Measurements from ENCODE around the gene LBH.
"Not testable (repeated sequence)": the region's sequence is repeated elsewhere in the genome, so short reads cannot be mapped to it uniquely, and the experiment has no call there.

Gene LBH

DNA sequence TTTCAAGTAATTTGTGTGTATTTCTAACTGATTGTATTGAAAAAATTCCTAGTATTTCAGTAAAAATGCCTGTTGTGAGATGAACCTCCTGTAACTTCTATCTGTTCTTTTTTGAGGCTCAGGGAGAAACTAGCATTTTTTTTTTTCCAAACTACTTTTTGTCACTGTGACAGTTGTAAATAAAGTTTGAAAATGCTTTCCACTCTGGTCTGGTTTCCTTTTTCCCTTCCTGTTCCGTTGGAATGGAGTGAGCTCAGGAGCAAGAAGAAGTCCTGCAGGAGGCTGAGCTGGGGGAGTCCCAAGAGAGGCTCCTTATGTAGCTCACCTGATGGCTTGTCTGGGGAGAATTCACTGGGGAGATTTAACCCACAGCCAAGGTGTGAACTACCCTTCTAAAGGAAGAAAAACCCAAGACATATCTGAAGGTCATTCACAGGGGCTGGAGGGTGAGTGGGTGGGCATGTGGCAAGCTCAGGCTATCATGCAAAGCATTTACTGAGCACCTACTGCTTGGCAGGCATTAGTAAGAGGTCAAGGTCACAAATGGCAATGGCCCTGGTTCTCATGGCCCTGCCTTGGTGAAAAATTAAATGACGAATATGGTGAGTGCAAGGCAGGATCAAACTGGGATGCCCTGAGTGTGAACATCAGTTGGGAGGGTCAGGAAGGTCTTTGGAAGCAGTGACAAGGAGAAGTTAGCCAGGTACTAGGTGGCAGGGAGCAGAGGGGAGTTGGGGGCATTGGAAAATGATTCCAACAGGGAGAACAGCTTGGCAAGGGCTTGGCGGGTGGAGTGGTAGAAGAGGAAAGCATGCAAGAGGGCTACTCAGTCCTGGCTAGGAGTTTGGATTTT is 28.7 kb downstream of the LBH start:
- no peak for DNase-seq

- DNase-seq, result no peak
Measured at GRCh38 chr2:30260941-30261340, 29.6 kb downstream of the LBH start.

DNA sequence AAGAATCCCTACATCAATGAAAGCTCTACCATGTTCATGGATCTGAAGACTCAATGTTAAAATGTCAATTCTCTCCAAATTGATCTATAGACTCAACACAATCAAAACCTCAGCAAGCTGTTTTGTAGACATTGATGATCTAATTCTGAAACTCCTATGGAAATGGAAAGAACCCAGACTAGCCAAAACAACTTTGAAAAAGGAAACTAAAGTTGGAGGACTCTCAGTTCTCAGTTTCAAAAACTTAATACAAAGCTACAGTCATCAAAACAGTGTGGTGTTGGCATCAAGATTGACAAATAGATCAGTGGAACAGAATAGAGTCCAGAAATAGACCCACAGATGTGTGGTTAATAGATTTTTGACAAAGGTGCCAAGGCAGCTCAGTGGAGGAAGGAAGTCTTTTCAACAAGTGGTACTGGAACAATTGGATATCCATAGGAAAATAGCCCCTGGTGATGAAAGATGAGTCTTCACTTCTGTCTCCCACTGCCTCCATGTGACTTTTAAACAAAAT is 30.4 kb downstream of the LBH start:
- DNase-seq, result no peak

- no peak for DNase-seq
Measured at GRCh38 chr2:30262716-30263309, 31.5 kb downstream of the LBH start.

GRCh38 chr2:30264274-30264673 is 32.9 kb downstream of the LBH start:
- no peak for DNase-seq

- DNase-seq, result peak; percentile 25
Measured at GRCh38 chr2:30265052-30266015, 34.0 kb downstream of the LBH start.

GRCh38 chr2:30266051-30266621 is 34.8 kb downstream of the LBH start:
- DNase-seq, result no peak

- no peak for DNase-seq
Measured at GRCh38 chr2:30266705-30267104, 35.4 kb downstream of the LBH start.

- DNase-seq, result no peak
Measured at GRCh38 chr2:30267161-30267975, 36.0 kb downstream of the LBH start.

DNA sequence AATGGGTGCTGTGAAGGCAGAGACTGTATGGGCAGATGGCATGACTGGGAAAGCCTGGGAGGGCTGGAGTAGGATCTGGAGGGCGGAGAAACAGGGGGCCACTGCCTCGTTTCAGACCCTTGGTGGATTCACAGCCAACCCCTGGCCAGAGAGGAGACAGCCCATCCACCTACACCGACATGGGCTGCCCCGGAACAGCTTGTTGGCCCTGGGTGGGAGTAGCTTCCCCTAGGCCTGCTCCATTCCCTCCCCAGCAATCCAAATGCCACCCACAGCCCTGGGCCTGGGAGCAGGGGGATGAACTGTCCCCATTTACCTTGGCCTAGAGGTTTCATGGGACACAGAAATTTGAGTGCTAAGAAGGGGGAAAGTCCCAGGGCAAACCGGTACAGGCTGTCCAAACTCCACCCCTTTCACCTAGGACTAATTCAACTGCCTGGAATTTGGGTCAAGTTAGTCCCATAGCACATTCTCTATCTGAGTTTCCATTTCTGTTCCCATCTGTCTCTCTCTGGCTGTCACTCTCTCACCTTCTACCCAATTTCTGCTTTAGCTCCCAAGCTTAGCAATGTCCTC is 37.0 kb downstream of the LBH start:
- no peak for DNase-seq

GRCh38 chr2:30269114-30269770 is 37.9 kb downstream of the LBH start:
- not testable (repeated sequence) for DNase-seq

DNA sequence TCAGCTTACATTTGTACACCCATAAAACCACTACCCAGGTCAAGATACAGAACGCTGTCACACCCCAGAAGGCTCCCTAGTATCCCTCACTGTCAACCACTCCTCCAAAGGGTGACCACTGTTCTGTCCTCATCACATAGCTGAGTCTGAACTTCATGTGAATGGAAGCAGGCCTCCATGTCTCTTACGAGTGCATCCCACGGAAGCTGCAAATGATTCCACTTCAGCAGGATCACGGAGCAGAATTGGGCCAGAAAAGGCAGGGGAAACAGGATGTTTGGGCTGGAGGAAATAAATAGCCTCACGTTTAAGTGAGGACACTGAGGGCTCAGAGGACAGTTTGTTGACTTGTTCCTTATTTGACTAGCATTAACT is 38.4 kb downstream of the LBH start:
- no peak for DNase-seq

DNA sequence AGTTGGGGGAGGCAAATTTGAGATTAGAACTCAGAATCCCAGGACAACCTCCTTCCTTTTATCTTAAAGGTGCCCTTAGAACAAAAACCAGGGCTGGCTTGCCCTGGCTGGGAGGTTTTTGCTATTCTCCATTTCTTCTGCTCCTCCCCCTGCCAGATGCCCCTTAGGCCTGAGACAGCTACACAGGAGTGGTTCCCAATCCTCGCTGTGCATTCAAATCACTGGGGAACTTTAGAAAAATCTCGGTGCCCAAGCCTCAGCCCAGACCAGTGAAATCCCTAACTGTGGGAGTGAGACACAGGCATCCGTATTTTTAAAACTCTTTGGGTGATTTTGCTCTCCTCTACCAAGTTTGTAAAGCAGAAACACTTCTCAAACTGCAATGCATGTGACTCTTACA is 38.8 kb downstream of the LBH start:
- DNase-seq, result no peak

- DNase-seq, result no peak
Measured at GRCh38 chr2:30271301-30271700, 40.0 kb downstream of the LBH start.

- no peak for DNase-seq
Measured at GRCh38 chr2:30272286-30272685, 41.0 kb downstream of the LBH start.

DNA sequence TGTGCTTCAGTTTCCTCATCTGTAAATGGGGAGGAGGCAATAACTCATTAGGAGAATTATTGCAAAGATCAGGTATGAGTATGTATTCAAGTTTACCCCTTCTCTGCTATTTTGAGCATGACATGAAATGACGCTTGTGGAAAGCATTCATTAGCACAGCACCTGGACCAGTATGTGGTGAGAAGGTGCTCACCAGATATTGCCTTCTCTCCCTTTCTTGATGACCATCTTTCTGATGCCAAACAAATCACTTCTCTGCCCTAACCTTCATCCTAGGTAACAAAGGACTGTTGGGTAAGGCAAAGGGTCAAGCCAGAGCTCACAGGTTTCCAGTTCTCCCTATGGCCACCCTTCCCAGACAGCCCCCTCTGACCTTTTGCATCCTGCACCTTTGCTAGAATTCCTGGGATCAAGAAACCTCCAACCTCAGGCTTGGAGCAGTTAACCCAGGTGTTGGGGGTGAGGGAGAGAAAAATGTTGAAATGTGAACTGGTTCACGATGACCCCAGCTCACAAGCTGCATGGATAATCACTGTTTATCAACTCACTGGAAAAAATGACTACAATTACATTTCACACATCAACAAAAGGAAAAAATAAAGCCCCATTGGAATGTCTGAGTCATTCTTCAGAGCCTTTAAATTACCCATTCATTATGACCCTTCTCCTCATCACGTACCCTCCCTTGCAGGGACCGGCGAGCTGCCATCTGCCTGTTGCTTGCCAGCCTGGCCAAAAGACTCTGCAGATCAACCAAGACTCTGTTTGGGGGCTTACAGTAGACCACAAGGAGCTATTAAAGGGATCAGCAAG is 41.6 kb downstream of the LBH start:
- DNase-seq, result peak; percentile 70

DNA sequence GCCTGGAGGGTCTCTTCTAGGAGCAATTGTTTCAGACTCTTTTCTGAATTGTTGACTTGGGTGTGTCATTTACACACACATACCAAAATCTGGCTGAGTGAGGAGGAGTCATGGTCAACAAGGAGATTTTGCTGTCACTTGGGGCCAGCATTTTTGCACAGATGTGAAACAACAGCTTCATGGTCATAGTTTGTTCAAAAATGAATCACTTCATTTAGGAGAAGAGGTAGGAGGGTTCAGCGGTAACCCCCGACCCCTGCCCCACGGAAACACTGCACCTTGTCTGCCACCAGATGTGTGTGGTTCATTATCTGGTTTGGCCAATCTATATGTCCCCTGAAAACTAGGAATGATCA is 42.2 kb downstream of the LBH start:
- DNase-seq, result no peak

DNA sequence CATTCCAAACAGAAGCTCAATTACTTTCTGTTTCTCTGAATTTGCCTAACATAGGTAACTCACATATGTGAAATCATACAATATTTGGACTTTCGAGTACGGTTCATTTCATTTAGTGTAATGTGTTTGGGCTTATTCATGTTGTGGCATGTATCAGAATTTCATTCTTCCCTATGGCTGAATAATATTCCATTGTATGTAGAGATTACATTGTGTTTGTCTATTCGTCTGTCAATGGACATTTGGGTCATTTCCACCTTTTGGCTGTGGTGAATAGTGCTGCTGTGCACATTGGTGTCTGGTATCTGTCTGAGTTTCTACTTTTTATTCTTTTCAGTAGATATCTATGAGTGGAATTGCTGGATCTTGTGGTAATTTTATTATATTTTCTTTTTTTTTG is 43.9 kb downstream of the LBH start:
- no peak for DNase-seq

DNA sequence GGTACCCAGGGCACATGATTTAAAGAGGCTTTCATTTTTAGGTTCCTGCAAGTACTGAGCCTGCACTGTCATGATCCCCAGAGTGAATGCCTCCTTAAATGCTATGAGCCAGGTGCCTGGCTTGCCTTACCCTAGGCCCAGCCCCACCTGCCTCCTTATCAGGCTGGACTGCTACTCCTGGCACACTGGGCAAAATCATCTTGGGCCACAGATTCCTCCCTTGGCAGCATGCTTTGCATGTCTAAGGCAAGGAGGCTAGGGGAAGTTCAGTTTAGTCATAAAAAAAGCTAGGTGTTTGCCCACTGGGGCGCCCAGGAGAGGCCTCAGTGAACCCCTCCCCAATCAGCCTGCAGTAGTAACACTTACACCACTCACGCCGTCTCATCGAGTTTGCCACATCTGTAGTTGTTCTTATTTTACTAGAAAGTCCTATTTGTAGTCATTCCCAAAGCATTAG is 45.1 kb downstream of the LBH start:
- no peak for DNase-seq

DNA sequence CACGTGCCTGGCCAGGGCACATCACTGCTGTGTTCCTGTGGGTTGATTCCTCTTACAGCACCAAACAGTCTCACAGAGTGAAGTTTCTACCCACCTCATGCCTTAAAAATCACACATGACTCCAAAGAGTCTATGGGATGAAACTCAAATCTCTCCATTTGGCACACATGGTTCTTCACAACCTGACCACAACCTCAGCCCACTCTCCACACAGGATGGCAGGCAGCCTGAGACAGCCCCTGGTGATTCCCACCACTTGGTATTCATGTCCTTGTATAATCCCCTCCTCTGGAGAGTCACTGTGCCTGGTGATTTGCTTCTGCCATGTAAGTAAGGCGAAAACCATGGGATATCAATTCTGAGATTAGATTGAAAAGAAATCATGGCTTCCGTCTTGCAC is 46.2 kb downstream of the LBH start:
- DNase-seq, result no peak
